ENCODE measurements around the gene TTPAL.

DNA sequence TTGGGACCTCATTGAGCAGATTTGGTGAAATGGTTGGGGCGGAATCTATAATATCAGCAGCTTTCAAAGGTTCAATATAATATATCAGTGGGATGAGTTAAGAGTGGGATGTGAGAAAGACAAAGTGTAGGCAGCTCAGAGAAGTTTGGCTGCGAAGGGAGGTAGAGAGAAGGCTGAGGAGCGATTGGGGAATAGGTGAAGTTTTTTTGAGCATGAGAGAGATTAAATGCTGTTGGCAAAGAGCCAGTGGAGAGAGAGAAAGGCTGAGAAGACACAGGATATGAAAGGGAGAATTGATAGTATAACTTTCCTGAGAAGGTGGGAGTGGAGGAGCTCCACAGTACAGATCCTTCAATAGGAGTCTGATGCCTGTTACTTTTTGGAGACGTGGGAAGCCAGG, 58.3 kb downstream of the TTPAL start:
- TF ChIP-seq, protein P1, sequence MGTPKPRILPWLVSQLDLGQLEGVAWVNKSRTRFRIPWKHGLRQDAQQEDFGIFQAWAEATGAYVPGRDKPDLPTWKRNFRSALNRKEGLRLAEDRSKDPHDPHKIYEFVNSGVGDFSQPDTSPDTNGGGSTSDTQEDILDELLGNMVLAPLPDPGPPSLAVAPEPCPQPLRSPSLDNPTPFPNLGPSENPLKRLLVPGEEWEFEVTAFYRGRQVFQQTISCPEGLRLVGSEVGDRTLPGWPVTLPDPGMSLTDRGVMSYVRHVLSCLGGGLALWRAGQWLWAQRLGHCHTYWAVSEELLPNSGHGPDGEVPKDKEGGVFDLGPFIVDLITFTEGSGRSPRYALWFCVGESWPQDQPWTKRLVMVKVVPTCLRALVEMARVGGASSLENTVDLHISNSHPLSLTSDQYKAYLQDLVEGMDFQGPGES (IDR thresholded peaks at IDR 0.05; ENCODE audit: low read depth, low read length) = no peak
- TF ChIP-seq, protein P2, sequence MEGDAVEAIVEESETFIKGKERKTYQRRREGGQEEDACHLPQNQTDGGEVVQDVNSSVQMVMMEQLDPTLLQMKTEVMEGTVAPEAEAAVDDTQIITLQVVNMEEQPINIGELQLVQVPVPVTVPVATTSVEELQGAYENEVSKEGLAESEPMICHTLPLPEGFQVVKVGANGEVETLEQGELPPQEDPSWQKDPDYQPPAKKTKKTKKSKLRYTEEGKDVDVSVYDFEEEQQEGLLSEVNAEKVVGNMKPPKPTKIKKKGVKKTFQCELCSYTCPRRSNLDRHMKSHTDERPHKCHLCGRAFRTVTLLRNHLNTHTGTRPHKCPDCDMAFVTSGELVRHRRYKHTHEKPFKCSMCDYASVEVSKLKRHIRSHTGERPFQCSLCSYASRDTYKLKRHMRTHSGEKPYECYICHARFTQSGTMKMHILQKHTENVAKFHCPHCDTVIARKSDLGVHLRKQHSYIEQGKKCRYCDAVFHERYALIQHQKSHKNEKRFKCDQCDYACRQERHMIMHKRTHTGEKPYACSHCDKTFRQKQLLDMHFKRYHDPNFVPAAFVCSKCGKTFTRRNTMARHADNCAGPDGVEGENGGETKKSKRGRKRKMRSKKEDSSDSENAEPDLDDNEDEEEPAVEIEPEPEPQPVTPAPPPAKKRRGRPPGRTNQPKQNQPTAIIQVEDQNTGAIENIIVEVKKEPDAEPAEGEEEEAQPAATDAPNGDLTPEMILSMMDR (IDR thresholded peaks at IDR 0.05) = no peak
- TF ChIP-seq, protein P3, sequence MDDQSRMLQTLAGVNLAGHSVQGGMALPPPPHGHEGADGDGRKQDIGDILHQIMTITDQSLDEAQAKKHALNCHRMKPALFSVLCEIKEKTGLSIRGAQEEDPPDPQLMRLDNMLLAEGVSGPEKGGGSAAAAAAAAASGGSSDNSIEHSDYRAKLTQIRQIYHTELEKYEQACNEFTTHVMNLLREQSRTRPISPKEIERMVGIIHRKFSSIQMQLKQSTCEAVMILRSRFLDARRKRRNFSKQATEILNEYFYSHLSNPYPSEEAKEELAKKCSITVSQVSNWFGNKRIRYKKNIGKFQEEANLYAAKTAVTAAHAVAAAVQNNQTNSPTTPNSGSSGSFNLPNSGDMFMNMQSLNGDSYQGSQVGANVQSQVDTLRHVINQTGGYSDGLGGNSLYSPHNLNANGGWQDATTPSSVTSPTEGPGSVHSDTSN (IDR thresholded peaks at IDR 0.05) = no peak
- TF ChIP-seq TAF1 (IDR thresholded peaks at IDR 0.05; ENCODE audit: borderline replicate concordance, low read depth, low read length) (no peak), NFIC (IDR thresholded peaks at IDR 0.05; ENCODE audit: borderline replicate concordance) (no peak), USF1 (IDR thresholded peaks at IDR 0.05; ENCODE audit: borderline replicate concordance, low read depth) (no peak)
